Epithelial cell of proximal tubule (primary cell): ENCODE measurements around the gene SLC7A6. TPM values are rescaled to one million over a fixed set of nuclear protein-coding genes. Genes with fewer than 3 reads are reported as not detected.

Source experiments
- DNase-seq: peaks from one replicate; pipeline ENCODE4 v3.0.0-alpha.2; 2011; ENCODE audit warnings: low read depth
- H3K4me3 ChIP-seq: 2 replicates; pipeline ENCODE4 v1.5.1; 2011; ENCODE audit warnings: low read depth, mild to moderate bottlenecking, low read length
- total RNA-seq: library from RNA; depleted of rRNA; stranded (reverse); fragments of >200 nt; gene quantifications from 2 replicates; pipeline ENCODE4 v1.2.3, GENCODE V29; 2015
- TF ChIP-seq, protein P1 (sequence below): conservative IDR thresholded peaks from 2 replicates; pipeline ENCODE4 v1.5.1; 2012; ENCODE audit warnings: low read depth, mild to moderate bottlenecking, low read length

SLC7A6 gene
- total RNA-seq, 1 donor from 2014 or later, result 10.6 TPM

DNA sequence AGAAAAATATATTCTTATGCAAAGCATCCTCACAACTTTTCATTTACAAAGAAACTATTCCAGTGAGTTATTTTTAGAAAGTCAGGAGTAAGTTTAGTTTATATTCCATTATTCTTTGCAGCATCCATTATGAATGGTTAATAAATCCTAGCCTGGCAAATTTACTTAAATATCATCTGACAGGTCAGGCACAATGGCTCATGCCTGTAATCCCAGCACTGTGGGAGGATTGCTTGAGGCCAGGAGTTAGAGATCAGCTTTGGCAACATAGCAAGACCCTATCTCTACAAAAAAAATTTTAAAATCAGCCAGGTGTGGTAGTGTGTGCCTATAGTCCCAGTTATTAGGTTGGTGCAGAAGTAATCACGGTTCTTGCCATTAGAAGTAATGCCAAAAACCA is 41.3 kb upstream of the SLC7A6 start:
- DNase-seq, result no peak
- TF ChIP-seq, protein P1, sequence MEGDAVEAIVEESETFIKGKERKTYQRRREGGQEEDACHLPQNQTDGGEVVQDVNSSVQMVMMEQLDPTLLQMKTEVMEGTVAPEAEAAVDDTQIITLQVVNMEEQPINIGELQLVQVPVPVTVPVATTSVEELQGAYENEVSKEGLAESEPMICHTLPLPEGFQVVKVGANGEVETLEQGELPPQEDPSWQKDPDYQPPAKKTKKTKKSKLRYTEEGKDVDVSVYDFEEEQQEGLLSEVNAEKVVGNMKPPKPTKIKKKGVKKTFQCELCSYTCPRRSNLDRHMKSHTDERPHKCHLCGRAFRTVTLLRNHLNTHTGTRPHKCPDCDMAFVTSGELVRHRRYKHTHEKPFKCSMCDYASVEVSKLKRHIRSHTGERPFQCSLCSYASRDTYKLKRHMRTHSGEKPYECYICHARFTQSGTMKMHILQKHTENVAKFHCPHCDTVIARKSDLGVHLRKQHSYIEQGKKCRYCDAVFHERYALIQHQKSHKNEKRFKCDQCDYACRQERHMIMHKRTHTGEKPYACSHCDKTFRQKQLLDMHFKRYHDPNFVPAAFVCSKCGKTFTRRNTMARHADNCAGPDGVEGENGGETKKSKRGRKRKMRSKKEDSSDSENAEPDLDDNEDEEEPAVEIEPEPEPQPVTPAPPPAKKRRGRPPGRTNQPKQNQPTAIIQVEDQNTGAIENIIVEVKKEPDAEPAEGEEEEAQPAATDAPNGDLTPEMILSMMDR, result no peak
- H3K4me3 ChIP-seq, result no peak overlapping the region

DNA sequence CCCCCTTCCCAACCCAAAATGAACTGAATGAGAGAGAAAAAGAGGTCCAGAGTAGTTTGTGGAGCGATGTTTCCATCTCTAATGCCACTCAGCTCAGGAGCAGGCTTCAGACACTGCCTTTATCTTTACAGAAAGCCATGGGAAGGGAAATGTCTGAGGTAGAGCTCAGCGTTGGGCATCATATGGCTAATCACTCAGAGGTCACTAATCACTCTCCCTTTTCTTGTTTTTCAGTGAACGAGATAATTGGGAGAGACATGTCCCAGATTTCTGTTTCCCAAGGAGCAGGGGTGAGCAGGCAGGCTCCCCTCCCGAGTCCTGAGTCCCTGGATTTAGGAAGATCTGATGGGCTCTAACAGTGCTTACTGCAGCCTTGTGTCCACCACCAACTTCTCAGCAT is 38.2 kb upstream of the SLC7A6 start:
- no peak for DNase-seq
- no peak overlapping the region for H3K4me3 ChIP-seq
- TF ChIP-seq, protein P1, result no peak

DNA sequence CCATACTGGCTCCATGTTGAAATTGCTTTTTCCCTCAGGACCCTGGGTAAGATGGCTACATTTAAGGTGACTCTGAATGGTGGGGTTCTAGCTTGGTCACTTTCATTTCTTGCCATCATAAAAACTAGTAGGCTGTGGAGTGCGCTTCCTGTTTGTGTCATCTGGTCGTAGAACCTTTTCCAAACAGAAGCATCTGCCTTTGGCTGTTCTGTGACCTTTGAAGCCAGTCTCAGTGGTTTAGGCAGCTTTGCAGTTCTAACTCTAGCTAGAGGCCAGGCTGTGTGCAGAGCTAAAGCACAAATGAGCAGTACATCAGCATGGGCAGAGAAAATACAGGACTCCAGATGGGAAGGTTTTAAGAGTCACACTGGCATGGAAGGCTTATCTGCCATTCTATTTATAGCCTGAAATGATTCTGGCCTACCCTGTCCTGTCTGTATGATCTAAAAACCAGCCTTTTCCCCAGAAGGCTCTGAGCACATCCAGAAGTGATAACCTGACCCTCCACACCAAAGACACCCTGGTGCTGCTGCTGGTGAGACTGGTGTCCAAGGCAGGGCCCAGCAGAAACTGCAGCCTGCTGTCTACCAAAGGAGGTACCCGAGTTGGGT is 37.0 kb upstream of the SLC7A6 start:
- no peak overlapping the region for H3K4me3 ChIP-seq
- TF ChIP-seq, protein P1, result no peak
- no peak for DNase-seq

DNA sequence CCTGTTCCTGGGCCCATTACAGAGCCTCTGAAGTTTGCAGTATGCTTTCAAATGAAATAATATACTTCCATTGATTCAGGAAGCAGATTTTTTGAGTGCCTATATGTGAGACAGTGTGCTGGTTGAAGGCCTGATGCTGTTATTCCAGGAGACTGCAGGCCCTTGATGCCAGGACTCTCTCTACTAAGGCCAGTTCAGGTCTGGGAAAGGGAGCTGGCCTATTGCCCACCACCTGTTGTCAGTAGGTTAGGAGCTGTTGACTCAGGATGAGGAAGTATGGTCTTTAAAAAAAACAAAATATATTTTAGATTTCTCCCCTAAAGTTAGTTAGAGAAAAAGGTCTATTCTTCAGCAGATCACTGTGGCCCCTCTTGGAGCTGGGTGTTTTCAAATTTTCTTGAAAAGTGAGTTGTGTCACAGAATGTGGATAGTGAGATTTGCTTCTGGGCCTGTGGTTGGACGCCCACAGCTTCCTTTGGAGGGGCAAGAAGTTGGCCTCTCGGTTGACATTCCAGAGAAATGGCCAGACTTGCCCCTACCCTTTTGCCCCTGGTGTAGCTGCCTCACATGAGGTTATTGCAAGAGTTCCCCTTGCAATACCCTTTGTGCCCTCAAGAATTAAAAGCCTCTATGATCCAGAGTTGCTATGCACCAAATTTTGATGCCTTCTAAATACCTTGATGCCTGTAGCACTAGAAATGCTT is 36.3 kb upstream of the SLC7A6 start:
- H3K4me3 ChIP-seq, result no peak overlapping the region
- TF ChIP-seq, protein P1, result no peak
- DNase-seq, result no peak

DNA sequence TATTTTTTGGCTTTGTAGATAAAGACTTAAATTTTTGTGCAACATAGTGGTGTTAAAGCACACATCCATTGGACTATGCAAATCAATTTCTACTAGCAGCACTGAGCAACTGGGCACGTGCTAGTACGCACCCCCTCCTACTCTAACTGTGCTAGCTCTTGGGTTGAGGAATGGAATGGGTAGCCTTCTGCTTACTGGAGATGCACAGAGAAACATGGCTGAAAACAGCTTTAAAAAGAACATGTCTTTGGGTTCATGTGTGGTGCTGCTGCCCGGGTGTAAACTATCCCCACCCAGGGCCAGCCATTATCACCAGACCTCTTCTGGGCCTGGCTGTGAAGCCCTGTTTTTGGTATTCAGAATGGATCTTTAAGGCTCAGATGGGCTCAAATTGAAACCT is 35.7 kb upstream of the SLC7A6 start:
- DNase-seq, result no peak
- TF ChIP-seq, protein P1, result no peak
- H3K4me3 ChIP-seq, result no peak overlapping the region

DNA sequence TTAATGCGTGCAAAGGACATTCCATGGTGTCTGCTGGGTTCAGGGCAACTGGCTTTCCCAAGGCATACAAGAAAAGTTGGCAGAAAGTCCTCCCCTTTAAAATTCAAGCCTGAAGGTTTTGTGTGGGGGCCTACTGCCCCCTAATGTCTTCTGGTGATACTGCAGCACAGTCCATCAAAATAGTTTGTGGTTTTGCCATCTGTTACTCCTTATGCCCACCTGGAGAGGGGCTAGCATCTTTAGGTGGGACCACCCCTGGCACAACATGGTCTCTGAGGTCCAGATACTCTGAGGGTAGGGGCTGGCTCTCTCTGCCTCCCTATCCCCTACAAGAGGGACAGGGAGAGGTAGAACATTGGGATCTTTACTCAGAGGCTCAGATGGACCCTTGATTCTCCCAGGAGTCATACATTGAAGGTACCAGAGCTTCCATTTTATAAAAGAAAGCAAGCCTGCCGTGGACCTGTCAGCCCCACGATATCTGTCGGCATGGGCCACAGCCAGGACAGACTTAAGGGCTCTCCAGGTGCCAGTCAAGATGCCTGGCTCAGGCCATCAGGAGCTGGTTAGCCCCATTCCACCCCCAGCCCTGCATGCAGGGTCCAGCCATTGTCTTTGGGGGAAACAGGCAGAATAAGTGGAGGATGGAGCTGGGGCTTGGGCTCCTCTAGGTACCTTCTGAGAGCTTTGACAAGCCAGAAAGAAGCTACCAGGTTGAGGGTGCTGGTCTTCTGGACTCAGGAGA is 34.7 kb upstream of the SLC7A6 start:
- TF ChIP-seq, protein P1, result peak; percentile 92
- no peak overlapping the region for H3K4me3 ChIP-seq

More for the DNA sequence above, 34.7 kb upstream of the SLC7A6 start:
- DNase-seq, result no peak
